ENCODE data around the gene TAP1.

- TF ChIP-seq, protein P1, sequence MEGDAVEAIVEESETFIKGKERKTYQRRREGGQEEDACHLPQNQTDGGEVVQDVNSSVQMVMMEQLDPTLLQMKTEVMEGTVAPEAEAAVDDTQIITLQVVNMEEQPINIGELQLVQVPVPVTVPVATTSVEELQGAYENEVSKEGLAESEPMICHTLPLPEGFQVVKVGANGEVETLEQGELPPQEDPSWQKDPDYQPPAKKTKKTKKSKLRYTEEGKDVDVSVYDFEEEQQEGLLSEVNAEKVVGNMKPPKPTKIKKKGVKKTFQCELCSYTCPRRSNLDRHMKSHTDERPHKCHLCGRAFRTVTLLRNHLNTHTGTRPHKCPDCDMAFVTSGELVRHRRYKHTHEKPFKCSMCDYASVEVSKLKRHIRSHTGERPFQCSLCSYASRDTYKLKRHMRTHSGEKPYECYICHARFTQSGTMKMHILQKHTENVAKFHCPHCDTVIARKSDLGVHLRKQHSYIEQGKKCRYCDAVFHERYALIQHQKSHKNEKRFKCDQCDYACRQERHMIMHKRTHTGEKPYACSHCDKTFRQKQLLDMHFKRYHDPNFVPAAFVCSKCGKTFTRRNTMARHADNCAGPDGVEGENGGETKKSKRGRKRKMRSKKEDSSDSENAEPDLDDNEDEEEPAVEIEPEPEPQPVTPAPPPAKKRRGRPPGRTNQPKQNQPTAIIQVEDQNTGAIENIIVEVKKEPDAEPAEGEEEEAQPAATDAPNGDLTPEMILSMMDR (IDR thresholded peaks at IDR 0.05) = no peak
- TF ChIP-seq POLR2A (IDR thresholded peaks at IDR 0.05) = no peak
These were observed 44.3 kb downstream of the TAP1 start for GRCh38 chr6:32809171-32809570.
